Measurements from ENCODE around the gene SAMD4A. TPM values are rescaled to one million over a fixed set of nuclear protein-coding genes. Genes with fewer than 3 reads are reported as not detected.

SAMD4A gene
- total RNA-seq, 2 donors from 2014 or later, result 11.2 to 26.2 TPM

GRCh38 chr14:54646626-54647025 is 79.7 kb downstream of the SAMD4A start:
- ATAC-seq, result no peak
- no peak for DNase-seq
- intact Hi-C loops (cut with DNase I, micrococcal nuclease), result no loop called here

- DNase-seq (no peak), ATAC-seq (peak; percentile 79)
- intact Hi-C loops (cut with DNase I, micrococcal nuclease), result no loop called here
Observed at GRCh38 chr14:54647378-54647777, 80.5 kb downstream of the SAMD4A start.

- no peak for ATAC-seq
- intact Hi-C loops (cut with DNase I, micrococcal nuclease), result no loop called here
- DNase-seq, result no peak
Observed at GRCh38 chr14:54649056-54649455, 82.1 kb downstream of the SAMD4A start.

- DNase-seq (peak; percentile 18 to 66), ATAC-seq (peak; percentile 23)
- intact Hi-C loops (cut with DNase I, micrococcal nuclease), result no loop called here
Observed at GRCh38 chr14:54650331-54650958, 83.5 kb downstream of the SAMD4A start.

- intact Hi-C loops (cut with DNase I, micrococcal nuclease), result no loop called here
- ATAC-seq (no peak), DNase-seq (no peak)
Observed at GRCh38 chr14:54650959-54651351, 84.0 kb downstream of the SAMD4A start.

- no peak for ATAC-seq
- intact Hi-C loops (cut with DNase I, micrococcal nuclease), result no loop called here
- DNase-seq, result no peak
Observed at GRCh38 chr14:54651649-54652048, 84.7 kb downstream of the SAMD4A start.

- DNase-seq (peak; percentile 39 to 47), ATAC-seq (peak; percentile 35)
- intact Hi-C loops (cut with DNase I, micrococcal nuclease), result no loop called here
Observed at GRCh38 chr14:54652188-54652587, 85.3 kb downstream of the SAMD4A start.

GRCh38 chr14:54652605-54653052 is 85.7 kb downstream of the SAMD4A start:
- no peak for ATAC-seq
- intact Hi-C loops (cut with DNase I, micrococcal nuclease), result no loop called here

GRCh38 chr14:54653712-54654469 is 87.0 kb downstream of the SAMD4A start:
- ATAC-seq (no peak), DNase-seq (no peak)
- intact Hi-C loops (cut with DNase I, micrococcal nuclease), result no loop called here

More at GRCh38 chr14:54652605-54653052, 85.7 kb downstream of the SAMD4A start:
- peak in 1 of 2 donors; percentile 27 for DNase-seq

- ATAC-seq (no peak), DNase-seq (no peak)
- intact Hi-C loops (cut with DNase I, micrococcal nuclease), result no loop called here
Observed at GRCh38 chr14:54654605-54655004, 87.7 kb downstream of the SAMD4A start.

- ATAC-seq (no peak), DNase-seq (no peak)
- intact Hi-C loops (cut with DNase I, micrococcal nuclease), result no loop called here
Observed at GRCh38 chr14:54658836-54659235, 91.9 kb downstream of the SAMD4A start.

- no peak for DNase-seq
- ATAC-seq, result no peak
- intact Hi-C loops (cut with DNase I, micrococcal nuclease), result no loop called here
Observed at GRCh38 chr14:54659365-54659764, 92.4 kb downstream of the SAMD4A start.

GRCh38 chr14:54660604-54661111 is 93.7 kb downstream of the SAMD4A start:
- intact Hi-C loops (cut with DNase I, micrococcal nuclease), result no loop called here
- DNase-seq (no peak), ATAC-seq (no peak)

- intact Hi-C loops (cut with DNase I, micrococcal nuclease), result no loop called here
- ATAC-seq, result no peak
Observed at GRCh38 chr14:54662491-54663133, 95.7 kb downstream of the SAMD4A start.

GRCh38 chr14:54664961-54665360 is 98.0 kb downstream of the SAMD4A start:
- intact Hi-C loops (cut with DNase I, micrococcal nuclease), result no loop called here
- DNase-seq (no peak), ATAC-seq (no peak)

More at GRCh38 chr14:54662491-54663133, 95.7 kb downstream of the SAMD4A start:
- no peak for DNase-seq

GRCh38 chr14:54665946-54666345 is 99.0 kb downstream of the SAMD4A start:
- DNase-seq, result no peak
- ATAC-seq, result no peak
- intact Hi-C loops (cut with DNase I, micrococcal nuclease), result no loop called here

- intact Hi-C loops (cut with DNase I, micrococcal nuclease), result no loop called here
- no peak for ATAC-seq
Observed at GRCh38 chr14:54667026-54667744, 100.3 kb downstream of the SAMD4A start.

GRCh38 chr14:54667764-54668163 is 100.8 kb downstream of the SAMD4A start:
- intact Hi-C loops (cut with DNase I, micrococcal nuclease), result no loop called here
- DNase-seq, result no peak
- ATAC-seq, result no peak

More at GRCh38 chr14:54667026-54667744, 100.3 kb downstream of the SAMD4A start:
- no peak for DNase-seq

All from left colon (tissue), 2 donors.